ENCODE measurements around the gene PDE6B. TPM values are rescaled to one million over a fixed set of nuclear protein-coding genes. Genes with fewer than 3 reads are reported as not detected.

The PDE6B gene
- total RNA-seq, 1 donor from 2014 or later, result 4.2 TPM

DNA sequence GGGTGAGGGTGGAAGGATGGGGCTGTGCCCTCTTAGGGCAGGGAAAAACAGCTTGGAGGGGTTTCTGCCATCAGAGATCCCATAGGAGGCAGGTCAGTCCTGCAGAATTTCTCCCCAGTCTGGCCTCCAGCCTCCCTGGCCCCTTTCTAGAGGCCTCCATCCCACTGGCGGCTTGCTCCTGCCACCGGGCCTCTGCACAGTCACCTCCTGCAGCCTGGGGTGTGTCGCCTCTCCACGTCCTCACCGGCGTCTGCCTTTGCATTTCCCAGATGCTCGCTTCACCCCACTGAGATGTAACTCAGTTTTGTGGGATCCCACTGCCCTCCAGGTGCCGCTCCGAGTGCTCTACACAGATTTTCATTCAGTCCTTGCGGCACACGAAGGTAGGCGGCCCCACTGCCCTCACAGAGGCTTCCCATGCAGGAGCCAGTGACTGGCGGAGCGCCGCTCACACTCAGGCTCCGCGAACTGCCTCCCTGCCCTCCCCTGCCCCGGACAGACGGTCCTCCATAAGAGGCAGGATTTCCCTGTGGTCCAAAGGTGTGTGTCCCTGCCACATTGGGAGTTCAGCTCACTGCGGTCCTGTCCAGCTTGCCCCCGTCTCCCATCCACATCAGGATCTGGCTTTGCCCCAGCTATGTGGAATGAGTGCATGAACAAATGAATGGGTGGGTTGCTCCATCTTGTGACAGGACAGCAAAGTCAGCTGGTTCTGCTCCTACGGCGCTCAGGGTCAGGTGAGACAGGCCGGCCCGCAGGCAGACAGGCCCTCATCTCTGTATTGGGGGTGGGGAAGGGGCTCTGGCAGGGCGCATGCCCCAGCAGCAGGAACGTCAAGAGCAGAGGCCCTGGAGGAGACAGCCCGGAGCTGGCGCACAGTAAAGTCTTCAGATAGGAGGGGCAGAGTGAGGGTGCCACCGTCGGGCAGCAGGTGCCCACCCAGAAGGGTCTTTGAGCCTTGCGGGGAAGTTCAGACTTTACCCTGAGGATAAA lies 46.6 kb upstream of the PDE6B start:
- peaks cover 6% of the 10 kb centered on the region for H3K27me3 ChIP-seq

GRCh38 chr4:579543-580175 lies 45.7 kb upstream of the PDE6B start:
- H3K4me1 ChIP-seq, result peaks cover 9% of the 10 kb centered on the region
- H3K9me3 ChIP-seq, result no peaks in the 10 kb centered on the region
- no peak overlapping the region for H3K4me3 ChIP-seq
- no peaks in the 10 kb centered on the region for H3K36me3 ChIP-seq
- intact Hi-C loops (cut with DNase I), result no loop called here
- H3K27ac ChIP-seq, result no peak overlapping the region
- TF ChIP-seq POLR2AphosphoS5 (IDR thresholded peaks at IDR 0.05; ENCODE audit: insufficient read depth in 1 of 2, low read depth in 1 of 2) (no peak), POLR2A (IDR thresholded peaks at IDR 0.05) (no peak), CTCF (IDR thresholded peaks at IDR 0.05) (no peak)
- H3K27me3 ChIP-seq, result no peaks in the 10 kb centered on the region
- no peak for DNase-seq (ENCODE audit: extremely low spot score in 2 of 2)

More for the DNA sequence above, 46.6 kb upstream of the PDE6B start:
- Histone ChIP-seq H3K27ac (no peak overlapping the region), H3K4me1 (peaks cover 9% of the 10 kb centered on the region), H3K9me3 (no peaks in the 10 kb centered on the region), H3K4me3 (no peak overlapping the region), H3K36me3 (no peaks in the 10 kb centered on the region)
- no peak for TF ChIP-seq POLR2AphosphoS5 (IDR thresholded peaks at IDR 0.05; ENCODE audit: insufficient read depth in 1 of 2, low read depth in 1 of 2)
- no peak for TF ChIP-seq POLR2A (IDR thresholded peaks at IDR 0.05)
- no peak for TF ChIP-seq CTCF (IDR thresholded peaks at IDR 0.05)
- intact Hi-C loops (cut with DNase I), result no loop called here
- no peak for DNase-seq (ENCODE audit: extremely low spot score in 2 of 2)

DNA sequence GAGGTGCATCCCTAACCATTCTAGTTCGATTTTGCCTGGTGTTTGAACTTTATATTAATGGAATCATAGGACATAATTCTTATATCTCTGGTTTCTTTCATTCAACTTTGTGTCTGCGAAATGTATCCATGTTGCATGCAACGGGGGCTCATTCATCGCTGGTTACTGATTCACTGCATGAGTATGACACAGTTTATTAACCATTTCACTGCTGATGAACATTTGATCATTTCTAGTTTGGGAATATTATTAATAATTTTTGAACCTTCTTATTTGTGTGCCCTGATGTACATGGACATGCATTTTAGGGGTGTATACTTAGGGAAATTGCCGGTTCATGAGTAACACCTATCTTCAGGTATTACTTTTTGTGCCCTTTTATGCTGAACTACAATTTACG lies 44.2 kb upstream of the PDE6B start:
- no peak for DNase-seq (ENCODE audit: extremely low spot score in 2 of 2)
- Histone ChIP-seq H3K36me3 (no peaks in the 10 kb centered on the region), H3K27me3 (no peaks in the 10 kb centered on the region), H3K9me3 (no peaks in the 10 kb centered on the region), H3K4me1 (peaks cover 9% of the 10 kb centered on the region), H3K27ac (no peak overlapping the region), H3K4me3 (no peak overlapping the region)
- intact Hi-C loops (cut with DNase I), result no loop called here
- no peak for TF ChIP-seq CTCF (IDR thresholded peaks at IDR 0.05)
- TF ChIP-seq POLR2A (IDR thresholded peaks at IDR 0.05), result no peak
- no peak for TF ChIP-seq POLR2AphosphoS5 (IDR thresholded peaks at IDR 0.05; ENCODE audit: insufficient read depth in 1 of 2, low read depth in 1 of 2)

- H3K27ac ChIP-seq, result no peak overlapping the region
- TF ChIP-seq CTCF (IDR thresholded peaks at IDR 0.05) (no peak), POLR2A (IDR thresholded peaks at IDR 0.05) (no peak), POLR2AphosphoS5 (IDR thresholded peaks at IDR 0.05; ENCODE audit: insufficient read depth in 1 of 2, low read depth in 1 of 2) (no peak)
- no peaks in the 10 kb centered on the region for H3K36me3 ChIP-seq
- H3K27me3 ChIP-seq, result no peaks in the 10 kb centered on the region
- H3K9me3 ChIP-seq, result no peaks in the 10 kb centered on the region
- H3K4me3 ChIP-seq, result no peak overlapping the region
- DNase-seq (ENCODE audit: extremely low spot score in 2 of 2), result no peak
- intact Hi-C loops (cut with DNase I), result no loop called here
- peaks cover 9% of the 10 kb centered on the region for H3K4me1 ChIP-seq
Observed at GRCh38 chr4:581753-582361, 43.5 kb upstream of the PDE6B start.
